Measurements from ENCODE around the gene KLHL29. TPM values are rescaled to one million over a fixed set of nuclear protein-coding genes. Genes with fewer than 3 reads are reported as not detected.

KLHL29 gene
- total RNA-seq, 1 experiment from 2014 or later, result 3.8 TPM

GRCh38 chr2:23694058-23695045 is 309.4 kb downstream of the KLHL29 start:
- Histone ChIP-seq H3K4me1 (ENCODE audit: low read length) (peaks cover 10% of the 10 kb centered on the region), H3K4me3 (ENCODE audit: low read length) (no peak overlapping the region), H4K20me1 (ENCODE audit: insufficient read depth, low read depth, low read length) (no peaks in the 10 kb centered on the region), H3K9ac (ENCODE audit: low read length) (no peak overlapping the region), H2AFZ (ENCODE audit: low read length) (no peak overlapping the region), H3K27me3 (ENCODE audit: low read length) (no peaks in the 10 kb centered on the region), H3K79me2 (ENCODE audit: low read length) (no peaks in the 10 kb centered on the region), H3K9me2 (replicated peaks; ENCODE audit: insufficient read depth, low read length) (no peaks in the 10 kb centered on the region), H3K27ac (ENCODE audit: low read length) (no peak overlapping the region), H3K36me3 (ENCODE audit: insufficient read depth, low read length) (no peaks in the 10 kb centered on the region), H3K4me2 (ENCODE audit: low read depth, low read length, poor library complexity, severe bottlenecking) (no peak overlapping the region), H3K9me3 (ENCODE audit: low read length) (no peaks in the 10 kb centered on the region)
- no peak for DNase-seq

- H3K4me2 ChIP-seq (ENCODE audit: low read depth, low read length, poor library complexity, severe bottlenecking), result no peak overlapping the region
- no peak for DNase-seq
- H3K4me3 ChIP-seq (ENCODE audit: low read length), result no peak overlapping the region
- no peaks in the 10 kb centered on the region for H3K27me3 ChIP-seq (ENCODE audit: low read length)
- no peak overlapping the region for H2AFZ ChIP-seq (ENCODE audit: low read length)
- H3K9me2 ChIP-seq (replicated peaks; ENCODE audit: insufficient read depth, low read length), result no peaks in the 10 kb centered on the region
- no peaks in the 10 kb centered on the region for H3K79me2 ChIP-seq (ENCODE audit: low read length)
- H3K9ac ChIP-seq (ENCODE audit: low read length), result no peak overlapping the region
- no peak overlapping the region for H3K27ac ChIP-seq (ENCODE audit: low read length)
- peaks cover 10% of the 10 kb centered on the region for H3K4me1 ChIP-seq (ENCODE audit: low read length)
- no peaks in the 10 kb centered on the region for H3K9me3 ChIP-seq (ENCODE audit: low read length)
- no peaks in the 10 kb centered on the region for H4K20me1 ChIP-seq (ENCODE audit: insufficient read depth, low read depth, low read length)
- H3K36me3 ChIP-seq (ENCODE audit: insufficient read depth, low read length), result no peaks in the 10 kb centered on the region
Observed at GRCh38 chr2:23695214-23695889, 310.4 kb downstream of the KLHL29 start.

- Histone ChIP-seq H3K27ac (ENCODE audit: low read length) (no peak overlapping the region), H3K9me3 (ENCODE audit: low read length) (no peaks in the 10 kb centered on the region), H3K79me2 (ENCODE audit: low read length) (no peaks in the 10 kb centered on the region), H3K27me3 (ENCODE audit: low read length) (no peaks in the 10 kb centered on the region), H3K4me1 (ENCODE audit: low read length) (peaks cover 10% of the 10 kb centered on the region), H3K9ac (ENCODE audit: low read length) (no peak overlapping the region), H3K36me3 (ENCODE audit: insufficient read depth, low read length) (no peaks in the 10 kb centered on the region), H2AFZ (ENCODE audit: low read length) (no peak overlapping the region), H3K9me2 (replicated peaks; ENCODE audit: insufficient read depth, low read length) (no peaks in the 10 kb centered on the region), H4K20me1 (ENCODE audit: insufficient read depth, low read depth, low read length) (no peaks in the 10 kb centered on the region), H3K4me2 (ENCODE audit: low read depth, low read length, poor library complexity, severe bottlenecking) (no peak overlapping the region), H3K4me3 (ENCODE audit: low read length) (no peak overlapping the region)
- no peak for DNase-seq
Observed at GRCh38 chr2:23695890-23696751, 311.1 kb downstream of the KLHL29 start.

DNA sequence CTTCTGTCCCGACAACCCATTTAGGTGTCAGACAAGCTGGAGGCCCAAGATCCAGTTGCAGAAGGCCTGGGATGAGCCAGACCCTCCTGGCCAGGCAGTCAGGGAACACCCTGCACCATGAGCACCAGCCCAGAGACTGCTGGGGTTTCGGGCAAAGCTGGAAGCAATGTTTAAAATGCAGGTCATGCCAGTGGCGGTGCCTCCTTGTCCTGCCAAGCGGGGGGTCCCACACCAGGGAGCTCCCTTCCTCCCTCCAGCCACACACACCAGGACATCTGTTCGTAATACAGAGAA is 311.7 kb downstream of the KLHL29 start:
- Histone ChIP-seq H3K4me2 (ENCODE audit: low read depth, low read length, poor library complexity, severe bottlenecking) (no peak overlapping the region), H3K9ac (ENCODE audit: low read length) (no peak overlapping the region), H3K4me3 (ENCODE audit: low read length) (no peak overlapping the region)

DNA sequence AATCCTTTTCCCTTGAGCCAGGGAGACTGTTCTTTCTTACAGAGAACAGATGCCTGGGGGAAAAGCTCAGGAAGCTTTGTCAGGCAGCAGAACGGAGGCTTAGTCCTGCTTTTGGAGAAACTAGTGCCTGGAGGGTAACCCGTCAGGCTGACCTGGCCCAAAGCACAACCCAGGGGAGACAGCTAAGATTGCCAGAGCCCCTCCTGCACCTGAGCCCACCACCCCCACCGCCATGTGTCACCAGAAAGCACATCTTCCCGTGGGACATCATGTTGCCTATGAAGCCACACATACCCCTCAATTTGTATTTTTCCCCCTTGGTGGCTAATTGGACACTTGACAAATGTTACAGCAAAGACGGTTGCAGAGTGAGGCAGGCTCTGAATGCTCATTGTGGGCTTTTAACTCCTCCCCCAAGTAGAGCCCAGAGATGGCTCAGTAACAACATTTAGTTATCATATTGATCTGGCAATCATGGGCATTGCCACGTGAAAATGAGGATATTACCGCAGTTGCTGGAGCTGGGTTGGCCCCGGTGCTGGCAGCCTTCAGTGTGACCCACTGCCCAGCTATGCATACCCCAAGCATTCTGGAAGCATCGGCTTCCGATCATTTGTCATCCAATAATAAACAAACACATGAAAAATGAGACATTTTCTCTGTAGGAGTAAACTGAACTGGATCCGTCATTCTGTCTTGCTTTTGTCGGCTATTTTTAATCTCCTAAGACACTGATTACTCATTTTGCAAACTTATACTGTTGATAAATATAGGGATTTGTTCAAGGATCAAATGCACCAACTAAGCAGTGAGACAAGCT is 312.5 kb downstream of the KLHL29 start:
- Histone ChIP-seq H2AFZ (ENCODE audit: low read length) (no peak overlapping the region), H3K4me2 (ENCODE audit: low read depth, low read length, poor library complexity, severe bottlenecking) (no peak overlapping the region), H3K9me3 (ENCODE audit: low read length) (no peaks in the 10 kb centered on the region), H3K36me3 (ENCODE audit: insufficient read depth, low read length) (no peaks in the 10 kb centered on the region), H3K9ac (ENCODE audit: low read length) (no peak overlapping the region), H3K4me3 (ENCODE audit: low read length) (no peak overlapping the region), H3K79me2 (ENCODE audit: low read length) (no peaks in the 10 kb centered on the region), H4K20me1 (ENCODE audit: insufficient read depth, low read depth, low read length) (no peaks in the 10 kb centered on the region), H3K27me3 (ENCODE audit: low read length) (no peaks in the 10 kb centered on the region), H3K4me1 (ENCODE audit: low read length) (peaks cover 10% of the 10 kb centered on the region), H3K9me2 (replicated peaks; ENCODE audit: insufficient read depth, low read length) (no peaks in the 10 kb centered on the region), H3K27ac (ENCODE audit: low read length) (no peak overlapping the region)
- no peak for DNase-seq

More for the DNA sequence above, 311.7 kb downstream of the KLHL29 start:
- no peaks in the 10 kb centered on the region for H3K9me3 ChIP-seq (ENCODE audit: low read length)
- H4K20me1 ChIP-seq (ENCODE audit: insufficient read depth, low read depth, low read length), result no peaks in the 10 kb centered on the region
- H3K9me2 ChIP-seq (replicated peaks; ENCODE audit: insufficient read depth, low read length), result no peaks in the 10 kb centered on the region
- H3K36me3 ChIP-seq (ENCODE audit: insufficient read depth, low read length), result no peaks in the 10 kb centered on the region
- no peak overlapping the region for H3K27ac ChIP-seq (ENCODE audit: low read length)
- H3K4me1 ChIP-seq (ENCODE audit: low read length), result peaks cover 10% of the 10 kb centered on the region
- no peak for DNase-seq
- no peaks in the 10 kb centered on the region for H3K27me3 ChIP-seq (ENCODE audit: low read length)
- no peaks in the 10 kb centered on the region for H3K79me2 ChIP-seq (ENCODE audit: low read length)
- no peak overlapping the region for H2AFZ ChIP-seq (ENCODE audit: low read length)

DNA sequence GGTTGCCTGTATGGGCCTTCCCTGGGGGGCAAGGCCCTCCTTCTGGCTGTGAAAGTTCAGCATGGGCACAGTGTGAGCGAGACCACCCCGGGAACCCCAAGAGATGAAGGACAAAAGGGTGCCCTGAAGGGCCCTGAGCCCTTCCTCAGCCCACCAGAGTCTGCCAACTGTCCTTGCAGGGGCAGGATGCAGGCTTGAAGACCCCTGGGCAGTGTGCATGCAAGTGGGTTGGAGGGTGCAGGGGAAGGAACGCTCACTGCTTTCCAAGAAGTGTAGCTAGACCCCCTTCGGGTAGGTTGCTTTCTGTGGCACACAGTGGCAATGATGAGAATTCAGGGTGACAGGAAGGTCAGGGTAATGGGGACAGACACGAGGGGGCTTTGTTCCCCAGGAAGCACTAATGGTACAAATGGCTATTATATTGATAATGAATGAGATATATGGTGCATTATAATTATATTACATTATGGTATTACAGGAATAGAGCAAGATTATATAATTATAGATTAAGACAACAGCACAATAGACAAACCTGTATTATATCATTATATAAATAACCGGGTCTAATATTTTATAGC is 313.2 kb downstream of the KLHL29 start:
- H3K79me2 ChIP-seq (ENCODE audit: low read length), result no peaks in the 10 kb centered on the region
- H3K4me2 ChIP-seq (ENCODE audit: low read depth, low read length, poor library complexity, severe bottlenecking), result no peak overlapping the region
- H3K27me3 ChIP-seq (ENCODE audit: low read length), result no peaks in the 10 kb centered on the region
- H3K9me3 ChIP-seq (ENCODE audit: low read length), result no peaks in the 10 kb centered on the region
- H2AFZ ChIP-seq (ENCODE audit: low read length), result no peak overlapping the region
- no peaks in the 10 kb centered on the region for H4K20me1 ChIP-seq (ENCODE audit: insufficient read depth, low read depth, low read length)
- H3K4me3 ChIP-seq (ENCODE audit: low read length), result no peak overlapping the region
- H3K4me1 ChIP-seq (ENCODE audit: low read length), result peaks cover 10% of the 10 kb centered on the region
- H3K36me3 ChIP-seq (ENCODE audit: insufficient read depth, low read length), result no peaks in the 10 kb centered on the region
- H3K27ac ChIP-seq (ENCODE audit: low read length), result no peak overlapping the region
- H3K9me2 ChIP-seq (replicated peaks; ENCODE audit: insufficient read depth, low read length), result no peaks in the 10 kb centered on the region
- H3K9ac ChIP-seq (ENCODE audit: low read length), result no peak overlapping the region
- DNase-seq, result no peak

DNA sequence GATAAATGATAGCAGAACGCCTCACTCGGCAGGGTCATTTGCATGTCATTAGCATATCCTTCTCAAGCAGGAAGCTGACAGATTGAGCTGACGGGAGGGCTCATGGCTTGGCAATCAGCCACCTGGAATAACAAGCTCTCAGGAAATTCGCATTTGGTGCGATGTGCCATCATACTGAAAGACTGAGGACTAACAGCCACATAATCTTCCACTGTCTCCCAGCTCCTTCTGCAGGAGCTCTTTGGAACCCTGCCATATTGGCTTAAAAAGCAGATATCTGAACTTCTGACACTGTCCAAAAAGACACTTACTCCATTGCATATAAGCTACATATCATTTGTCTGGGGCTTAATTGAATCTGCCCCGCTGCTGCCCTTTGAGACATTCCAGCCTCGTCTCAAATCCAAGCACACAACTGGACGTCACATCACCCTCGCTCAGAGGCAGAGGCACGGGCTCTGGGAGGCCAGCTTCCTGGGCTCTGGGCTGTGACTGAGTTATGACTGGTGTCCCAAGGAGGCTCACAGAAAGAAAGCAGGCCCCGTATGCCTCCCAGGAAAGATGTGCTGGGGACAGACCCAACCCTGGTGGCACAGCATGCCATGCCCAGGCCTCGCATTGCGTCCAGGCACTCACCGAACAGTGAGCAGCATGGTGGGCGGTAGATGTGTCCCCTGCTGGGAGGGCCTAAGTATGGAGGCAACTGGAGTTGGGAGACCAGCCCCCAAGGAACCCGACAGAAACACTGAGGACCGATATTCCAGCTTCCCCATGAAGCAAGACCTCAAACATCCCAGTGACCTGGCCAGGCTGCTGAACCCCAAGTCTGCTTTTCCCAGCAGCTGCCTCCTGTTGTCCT is 314.0 kb downstream of the KLHL29 start:
- DNase-seq, result peak; percentile 65
- Histone ChIP-seq H3K4me3 (ENCODE audit: low read length) (no peak overlapping the region), H3K4me2 (ENCODE audit: low read depth, low read length, poor library complexity, severe bottlenecking) (peak overlapping the region; percentile 24), H3K27me3 (ENCODE audit: low read length) (no peaks in the 10 kb centered on the region), H3K27ac (ENCODE audit: low read length) (no peak overlapping the region), H3K9ac (ENCODE audit: low read length) (no peak overlapping the region), H2AFZ (ENCODE audit: low read length) (no peak overlapping the region), H4K20me1 (ENCODE audit: insufficient read depth, low read depth, low read length) (no peaks in the 10 kb centered on the region), H3K9me2 (replicated peaks; ENCODE audit: insufficient read depth, low read length) (no peaks in the 10 kb centered on the region), H3K9me3 (ENCODE audit: low read length) (no peaks in the 10 kb centered on the region), H3K79me2 (ENCODE audit: low read length) (no peaks in the 10 kb centered on the region), H3K36me3 (ENCODE audit: insufficient read depth, low read length) (no peaks in the 10 kb centered on the region), H3K4me1 (ENCODE audit: low read length) (peaks cover 10% of the 10 kb centered on the region)
